HG02571 (cell line): ENCODE data around the gene CNTN5.

Experiments
- ATAC-seq: cut with Tn5 transposase; IDR thresholded peaks from one replicate; pipeline ENCODE4 v1.9.1; 2021; ENCODE audit warnings: mild to moderate bottlenecking, moderate library complexity; ENCODE audit not compliant: unreplicated experiment

Gene CNTN5

GRCh38 chr11:100396266-100396665, 1375.5 kb downstream of the CNTN5 start:
- ATAC-seq, result no peak

DNA sequence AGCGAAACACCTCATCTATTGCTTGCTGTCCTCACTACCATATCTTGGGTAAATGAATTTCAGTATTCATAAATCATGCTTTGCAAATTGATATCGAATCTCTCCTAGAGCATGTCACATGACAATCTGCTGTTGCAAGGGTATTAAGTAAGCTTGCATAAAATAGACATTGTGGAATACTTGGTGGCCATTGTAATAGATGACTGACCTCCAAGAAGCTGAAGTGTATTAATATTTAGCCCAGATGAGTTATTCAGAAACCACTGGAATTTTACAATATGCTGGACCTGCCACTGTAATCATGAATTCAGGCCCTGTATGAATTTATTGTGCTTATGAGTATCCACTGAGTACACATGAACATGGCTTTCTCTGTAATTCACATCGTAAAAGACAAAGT, 1376.7 kb downstream of the CNTN5 start:
- no peak for ATAC-seq

DNA sequence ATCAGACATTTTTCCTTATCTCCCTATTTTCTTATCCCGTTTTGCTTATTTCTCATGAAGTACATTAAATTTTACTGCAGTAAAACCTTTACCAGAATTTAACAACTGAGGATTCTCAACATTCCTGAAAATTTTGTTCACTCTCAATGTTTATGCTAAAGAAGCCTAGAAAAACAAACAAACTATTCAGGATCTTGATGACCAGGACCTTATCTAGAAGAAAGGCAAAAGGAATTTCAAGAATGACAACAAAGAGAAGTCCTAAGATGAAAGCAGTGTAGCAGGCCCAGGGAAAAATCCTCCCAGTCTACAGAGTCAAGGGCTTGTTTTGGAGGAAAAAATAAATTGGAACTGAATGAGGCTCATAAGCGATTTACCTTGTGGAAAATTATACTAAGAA, 1383.1 kb downstream of the CNTN5 start:
- ATAC-seq, result no peak

GRCh38 chr11:100404907-100405306, 1384.2 kb downstream of the CNTN5 start:
- no peak for ATAC-seq
